Adipose tissue (tissue), 3 donors: ENCODE measurements around the gene PADI1. TPM values are rescaled to one million over a fixed set of nuclear protein-coding genes. Genes with fewer than 3 reads are reported as not detected.

ENCODE experiments used
- H3K27ac ChIP-seq: one replicate; pipeline ENCODE4 v1.5.1; 2013; ENCODE audit warnings: low read depth, low read length
- WGBS, 3 donors: extraction: QIAGEN DNeasy Blood & Tissue Kit; methylation state at CpG; one replicate each; pipeline ENCODE4 v1.1.7; 2013; 5-methylcytosine and 5-hydroxymethylcytosine counted together
- polyA plus RNA-seq, 3 donors: library from polyadenylated mRNA; stranded (reverse); fragments of 200-250 nt; gene quantifications; one replicate each; pipeline ENCODE4 v1.2.3, GENCODE V29; 2013
- donor health status: healthy with polysubstance abuse.
- donor health status: Bipolar disorder and iron deficiency.
- donor health status: healthy.

The PADI1 gene
- polyA plus RNA-seq, 3 donors = 0.03 to 0.21 TPM; not detected in 1

DNA sequence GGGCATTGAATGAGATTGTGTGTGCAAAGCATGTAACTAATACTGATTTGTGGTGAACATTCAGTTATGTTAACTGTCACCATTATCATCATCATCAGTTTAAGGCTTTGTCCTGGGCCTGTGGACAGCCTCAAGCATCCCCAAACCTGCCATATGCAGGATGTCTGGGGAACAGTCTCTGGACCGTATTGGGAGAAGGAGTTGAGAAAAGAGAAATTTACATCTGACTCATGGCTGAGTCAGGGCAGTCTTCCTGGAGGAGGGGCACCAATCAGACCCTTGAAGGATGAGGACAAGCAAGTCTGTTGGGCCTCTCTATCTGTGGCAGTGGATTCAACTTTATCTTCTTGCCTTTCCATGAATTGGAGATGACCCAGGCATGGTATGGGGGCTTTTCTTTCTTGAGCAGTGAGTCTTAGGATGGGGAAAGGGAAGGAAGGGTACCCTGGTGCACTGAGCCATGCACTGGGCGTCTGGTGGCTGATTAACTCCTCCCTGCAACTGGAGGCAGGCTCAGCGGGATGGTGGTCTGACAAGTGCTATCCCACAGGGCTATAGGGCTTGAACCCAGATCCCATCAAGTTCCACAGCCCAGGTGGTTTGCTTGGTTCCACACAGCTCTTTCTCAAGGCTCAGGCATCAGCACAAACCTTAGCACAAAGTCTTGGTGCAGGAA is 46.9 kb downstream of the PADI1 start:
- 51 to 74% (median 64%) methylated on average over 3 of the region's 3 CpGs for WGBS, 3 donors
- no peak overlapping the region for H3K27ac ChIP-seq

DNA sequence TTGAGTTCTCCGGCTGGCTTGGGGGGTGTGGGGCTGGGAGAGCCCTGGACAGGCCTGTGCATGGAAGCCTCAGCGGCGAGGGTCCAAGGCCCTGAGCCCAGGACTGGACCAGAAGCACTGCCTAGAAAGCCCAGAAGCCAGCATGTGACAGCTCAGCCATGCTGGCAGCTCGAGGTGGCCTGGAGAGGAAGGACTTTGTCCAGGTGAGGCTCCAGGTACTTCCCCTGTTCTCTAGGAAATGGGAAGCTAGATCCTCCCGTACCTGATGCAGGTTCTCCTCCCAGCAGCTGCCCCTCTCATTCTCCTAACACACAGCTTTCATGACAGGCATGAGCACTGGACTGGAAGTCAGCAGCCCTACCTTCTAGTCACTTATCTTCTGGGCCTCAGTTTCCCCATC is 50.4 kb downstream of the PADI1 start:
- WGBS, 3 donors = 53 to 79% (median 70%) methylated on average over 4 to 5 of the region's 5 CpGs
- no peak overlapping the region for H3K27ac ChIP-seq

DNA sequence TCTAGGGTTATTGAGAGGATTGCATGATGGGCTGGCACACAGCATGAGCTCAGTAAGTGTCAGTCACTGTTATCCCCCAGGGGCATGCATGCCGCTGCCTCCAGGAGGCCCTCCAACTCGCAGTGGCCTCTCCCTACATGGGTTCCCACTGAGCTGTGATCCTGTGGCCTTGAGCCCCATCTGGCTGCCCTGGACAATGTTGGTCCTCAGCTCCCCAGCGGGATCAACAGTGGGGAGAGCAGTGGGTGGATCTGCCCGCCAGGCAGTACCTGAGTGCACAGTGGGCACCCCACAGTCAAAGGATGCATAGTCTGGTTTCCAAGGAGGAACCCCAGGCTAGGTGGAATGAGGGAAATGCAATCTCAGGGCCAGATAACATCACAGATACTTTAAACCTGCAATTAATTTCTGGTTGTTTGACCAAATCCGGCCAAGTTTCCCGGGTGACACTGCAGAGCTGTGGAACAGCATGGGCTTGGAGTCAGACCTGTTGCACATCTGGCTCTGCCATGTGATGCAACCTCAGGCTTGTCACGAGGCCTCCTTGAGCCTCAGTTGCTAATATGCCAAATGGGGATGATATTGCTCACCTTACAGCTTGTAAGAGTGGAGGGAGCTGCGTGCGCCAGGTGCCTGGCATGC is 53.3 kb downstream of the PADI1 start:
- H3K27ac ChIP-seq = no peak overlapping the region
- WGBS, 3 donors = 66 to 74% (median 69%) methylated on average over 9 of the region's 9 CpGs

DNA sequence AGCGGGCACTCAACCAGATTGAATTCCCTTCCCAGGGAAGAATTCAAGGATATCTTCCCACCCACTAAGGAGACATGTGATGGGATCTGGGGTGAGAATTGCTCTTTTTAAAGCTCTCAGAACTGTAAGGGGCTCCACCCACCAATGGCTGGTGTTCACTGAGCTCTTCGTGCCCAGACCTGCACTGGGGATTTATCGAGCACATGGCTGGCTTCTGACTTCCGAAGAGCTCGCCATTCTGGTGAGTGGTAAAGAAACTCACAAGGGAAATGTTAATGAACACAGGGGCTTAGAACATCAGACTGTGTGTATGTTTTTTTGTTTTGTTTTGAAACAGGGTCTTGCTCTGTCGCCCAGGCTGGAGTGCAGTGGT is 53.8 kb downstream of the PADI1 start:
- 77 to 83% (median 81%) methylated on average over 6 of the region's 6 CpGs for WGBS, 3 donors
- H3K27ac ChIP-seq = no peak overlapping the region

DNA sequence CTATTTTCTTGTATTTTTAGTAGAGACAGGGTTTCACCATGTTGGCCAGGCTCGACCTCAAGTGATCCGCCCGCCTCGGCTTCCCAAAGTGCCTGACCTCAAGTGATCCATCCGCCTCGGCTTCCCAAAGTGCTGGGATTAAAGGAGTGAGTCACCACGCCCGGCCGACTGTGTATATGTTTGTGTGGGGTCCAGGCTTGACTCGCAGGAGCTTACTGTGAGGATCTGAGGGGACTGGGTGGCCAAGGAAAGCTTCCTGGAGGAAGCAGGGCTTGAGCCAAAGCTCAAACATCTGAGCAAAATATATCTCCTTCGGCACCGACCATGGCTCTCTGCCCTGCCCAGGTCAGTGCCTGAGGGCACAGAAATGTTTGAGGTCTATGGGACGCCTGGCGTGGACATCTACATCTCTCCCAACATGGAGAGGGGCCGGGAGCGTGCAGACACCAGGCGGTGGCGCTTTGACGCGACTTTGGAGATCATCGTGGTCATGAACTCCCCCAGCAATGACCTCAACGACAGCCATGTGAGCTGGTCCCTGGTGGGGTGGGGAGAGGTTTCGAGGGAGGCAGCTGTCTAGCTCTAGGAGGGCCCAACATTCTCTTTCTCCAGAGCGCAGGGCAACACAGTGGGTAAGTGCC is 54.4 kb downstream of the PADI1 start:
- WGBS, 3 donors = 72 to 82% (median 78%) methylated on average over 24 of the region's 24 CpGs
- H3K27ac ChIP-seq = no peak overlapping the region

DNA sequence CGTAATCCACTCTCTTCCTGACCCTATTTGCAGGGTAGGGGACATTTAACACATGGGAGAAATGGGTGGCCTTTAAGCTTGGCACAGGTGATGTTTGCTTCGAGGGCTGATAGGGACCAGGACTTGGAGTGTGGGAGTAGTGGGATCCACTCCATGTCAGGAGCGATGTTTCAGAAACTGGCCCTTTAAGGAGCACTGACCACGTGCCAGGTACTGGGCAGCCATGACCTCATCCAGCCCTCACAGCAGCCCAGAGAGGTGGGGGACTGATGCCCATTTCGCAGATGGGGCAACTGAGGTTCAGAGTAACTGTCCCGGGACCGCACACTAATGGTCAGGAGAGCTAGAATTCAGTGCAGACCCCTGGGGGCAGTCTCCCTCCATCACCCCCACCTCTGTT is 55.3 kb downstream of the PADI1 start:
- WGBS, 3 donors = 80 to 87% (median 86%) methylated on average over 7 of the region's 7 CpGs
- H3K27ac ChIP-seq = no peak overlapping the region

DNA sequence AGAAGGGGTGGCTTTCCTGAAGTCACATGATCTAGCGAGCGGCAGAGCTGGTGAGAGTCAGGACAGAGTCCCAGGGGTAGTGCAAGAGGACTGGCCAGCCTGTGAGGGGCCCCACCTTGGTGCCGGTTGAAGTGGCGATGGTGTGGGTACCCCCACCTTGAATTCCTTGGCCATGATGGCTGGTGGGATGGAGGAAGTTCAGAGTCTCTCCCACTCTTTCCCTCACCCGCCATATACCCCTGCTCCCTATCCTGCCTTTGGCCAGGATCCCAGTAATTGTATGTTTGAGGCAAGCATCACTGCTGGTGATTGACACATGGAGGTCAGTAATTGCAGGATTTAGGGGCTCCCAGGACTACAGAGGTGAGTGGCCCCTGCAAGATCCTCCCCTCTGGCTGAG is 55.8 kb downstream of the PADI1 start:
- WGBS, 3 donors = 80 to 84% (median 81%) methylated on average over 5 of the region's 5 CpGs
- H3K27ac ChIP-seq = no peak overlapping the region

DNA sequence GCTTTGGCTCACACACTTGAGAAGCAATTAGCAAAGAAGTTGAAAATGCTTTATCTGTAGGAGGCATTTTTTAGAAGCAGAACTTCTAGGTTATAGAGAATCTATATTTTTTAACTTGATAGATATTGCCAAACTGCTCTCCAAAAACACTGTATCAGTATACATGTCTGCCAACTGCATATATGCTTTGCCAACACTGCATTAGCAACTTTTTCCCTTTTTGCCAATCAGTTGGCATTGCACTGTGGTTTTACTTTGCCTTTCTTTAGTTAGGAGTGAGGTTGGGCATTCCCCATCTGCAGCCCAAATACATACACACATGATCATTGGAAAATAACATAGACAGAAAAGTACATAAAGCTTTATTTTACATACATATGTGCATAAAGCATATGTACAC is 59.0 kb downstream of the PADI1 start:
- H3K27ac ChIP-seq = no peak overlapping the region

DNA sequence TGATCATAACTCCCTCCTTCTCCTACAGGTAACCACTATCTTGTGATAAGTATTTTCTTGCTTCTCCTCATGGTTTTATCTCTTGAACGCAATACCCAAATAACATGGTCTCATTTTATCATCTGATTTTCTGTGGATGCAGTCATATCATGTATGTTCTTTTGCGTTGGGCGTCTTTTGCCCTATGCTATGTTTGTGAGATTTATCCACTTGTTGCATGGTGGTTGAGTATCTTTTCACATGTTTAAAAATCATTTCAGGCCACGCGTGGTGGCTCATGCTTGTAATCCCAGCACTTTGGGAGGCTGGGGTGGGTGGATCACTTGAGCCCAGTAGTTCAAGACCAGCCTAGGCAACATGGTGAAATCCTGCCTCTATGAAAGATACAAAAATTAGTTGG is 59.5 kb downstream of the PADI1 start:
- 87 to 95% (median 94%) methylated on average over 5 of the region's 5 CpGs for WGBS, 3 donors
- no peak overlapping the region for H3K27ac ChIP-seq

DNA sequence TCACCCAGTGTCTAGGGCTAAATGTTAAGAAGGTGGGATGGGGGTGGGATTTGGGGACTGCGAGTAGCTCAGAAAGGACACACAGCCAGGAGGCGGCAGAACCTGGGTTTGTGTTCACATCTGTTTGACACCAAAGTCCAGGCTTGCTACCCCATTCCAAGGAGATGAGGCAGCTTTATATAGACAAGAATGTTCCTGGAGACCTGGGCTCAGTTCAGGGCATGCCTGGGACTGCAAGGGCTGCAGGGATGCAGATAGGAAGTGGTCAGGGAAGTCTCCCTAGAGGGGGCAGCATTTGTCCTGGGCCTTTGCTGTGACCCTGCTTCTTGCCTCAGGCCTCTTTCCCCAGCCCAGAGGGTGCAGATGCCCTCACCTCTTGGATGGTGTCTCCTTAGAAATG is 60.2 kb downstream of the PADI1 start:
- 61 to 86% (median 81%) methylated on average over 2 of the region's 2 CpGs for WGBS, 3 donors
- H3K27ac ChIP-seq = no peak overlapping the region

DNA sequence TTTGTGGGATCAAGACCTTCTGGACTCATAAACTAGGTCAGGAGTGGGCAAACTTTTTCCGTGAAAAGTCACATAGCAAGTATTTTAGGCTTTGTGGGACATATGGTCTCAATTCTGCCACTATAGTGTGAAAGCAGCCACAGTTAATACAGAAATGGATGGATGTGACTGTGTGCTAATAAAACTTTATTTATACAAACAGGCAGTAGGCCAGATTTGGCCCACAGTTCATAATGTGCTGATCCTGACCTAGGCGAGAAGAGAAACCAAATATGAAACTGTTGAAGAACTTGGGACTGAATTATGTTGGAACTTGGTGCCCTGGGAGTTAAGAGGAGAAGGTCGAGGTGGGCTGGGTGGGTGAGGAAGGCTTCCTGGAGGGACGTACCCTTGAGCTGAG is 61.0 kb downstream of the PADI1 start:
- WGBS, 3 donors = 83 to 89% (median 83%) methylated on average over 4 of the region's 4 CpGs

DNA sequence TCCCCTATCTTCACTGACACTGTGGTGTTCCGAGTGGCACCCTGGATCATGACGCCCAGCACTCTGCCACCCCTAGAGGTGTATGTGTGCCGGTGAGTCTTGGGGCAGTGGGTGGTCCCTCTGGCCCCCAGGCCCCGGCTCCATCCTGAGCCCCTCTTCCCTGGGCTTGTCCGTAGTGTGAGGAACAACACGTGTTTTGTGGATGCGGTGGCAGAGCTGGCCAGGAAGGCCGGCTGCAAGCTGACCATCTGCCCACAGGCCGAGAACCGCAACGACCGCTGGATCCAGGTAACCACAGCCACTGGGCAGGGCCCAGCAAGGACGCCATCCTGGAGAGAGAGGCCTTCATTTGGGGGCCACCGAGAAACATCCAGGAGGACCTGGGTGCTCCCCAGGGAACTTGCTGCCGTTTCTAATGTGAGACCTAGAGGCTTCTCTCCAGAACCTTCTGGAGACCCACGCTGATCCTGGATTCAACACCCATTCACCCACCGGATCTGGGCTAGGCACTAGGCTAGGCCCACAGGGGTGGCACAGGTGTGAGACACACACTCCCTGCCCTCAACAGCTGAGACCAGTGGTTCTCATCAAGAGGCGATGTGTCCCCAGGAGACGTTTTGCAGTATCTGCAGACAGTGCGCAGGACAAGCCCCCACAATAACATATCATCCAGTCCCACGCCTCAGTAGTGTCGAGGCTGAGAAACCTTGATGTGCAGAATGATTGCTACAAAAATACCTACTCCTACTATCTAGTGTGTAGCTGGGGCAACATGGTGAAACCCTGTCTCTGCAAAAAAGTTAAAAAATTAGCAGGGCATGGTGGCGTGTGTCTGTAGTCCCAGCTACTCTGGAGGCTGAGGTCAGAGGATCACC is 66.2 kb downstream of the PADI1 start:
- 83 to 89% (median 87%) methylated on average over 23 of the region's 23 CpGs for WGBS, 3 donors
- H3K27ac ChIP-seq = no peak overlapping the region

More for the DNA sequence above, 61.0 kb downstream of the PADI1 start:
- no peak overlapping the region for H3K27ac ChIP-seq

DNA sequence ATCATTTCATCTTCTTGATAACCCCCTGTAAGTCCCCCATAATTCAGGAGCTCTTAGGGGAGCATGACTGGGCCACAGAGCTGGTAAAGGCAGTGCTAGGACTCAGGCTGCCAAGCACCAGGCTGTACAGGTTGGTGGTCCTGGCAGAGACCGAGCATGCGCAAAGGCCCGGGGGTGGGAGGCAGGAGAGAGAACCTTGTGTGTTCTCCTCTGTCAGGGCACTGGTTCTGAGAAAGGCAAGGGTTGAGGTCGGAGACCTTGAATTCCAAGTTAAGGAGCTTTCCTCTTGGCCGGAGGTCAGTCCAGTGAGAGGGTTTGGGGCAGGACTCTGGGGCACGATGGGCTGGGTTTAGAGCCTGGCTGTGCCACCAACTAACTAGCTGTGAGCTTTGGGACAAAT is 67.1 kb downstream of the PADI1 start:
- no peak overlapping the region for H3K27ac ChIP-seq
- WGBS, 3 donors = 81 to 90% (median 90%) methylated on average over 6 of the region's 6 CpGs

DNA sequence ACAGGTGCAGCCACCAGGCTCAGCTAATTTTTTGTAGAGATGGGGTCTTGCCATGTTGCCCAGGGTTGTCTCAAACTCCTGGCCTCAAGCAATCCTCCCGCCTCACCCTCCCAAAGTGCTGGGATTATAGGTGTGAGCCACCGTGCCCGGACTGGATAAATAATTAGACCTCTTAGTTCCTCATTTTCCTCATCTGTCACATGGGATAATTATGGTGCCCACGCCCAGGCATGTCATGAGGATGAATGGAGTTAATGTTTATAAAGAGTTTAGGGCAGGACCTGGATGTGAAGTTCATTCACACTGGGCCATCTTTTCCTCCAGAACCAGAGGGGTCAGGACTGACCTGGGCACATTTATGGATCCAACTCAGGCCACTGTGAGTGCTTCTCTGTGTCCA is 67.7 kb downstream of the PADI1 start:
- WGBS, 3 donors = 45 to 70% (median 64%) methylated on average over 4 of the region's 4 CpGs
- no peak overlapping the region for H3K27ac ChIP-seq

DNA sequence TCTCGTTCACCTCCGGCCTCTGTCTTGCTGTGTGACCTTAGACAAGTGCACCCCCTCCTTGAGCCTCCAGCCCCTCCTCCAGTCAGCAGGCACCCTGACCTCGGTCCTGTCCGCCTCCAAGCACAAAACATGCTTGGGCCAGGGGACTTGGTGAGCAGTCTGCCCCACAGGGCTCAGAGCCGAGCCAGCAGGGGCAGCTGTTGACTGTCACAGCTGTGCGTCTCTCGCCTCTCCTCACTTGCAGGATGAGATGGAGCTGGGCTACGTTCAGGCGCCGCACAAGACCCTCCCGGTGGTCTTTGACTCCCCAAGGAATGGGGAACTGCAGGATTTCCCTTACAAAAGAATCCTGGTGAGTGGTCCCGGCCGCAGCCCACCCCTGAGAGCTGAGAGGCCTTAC is 68.2 kb downstream of the PADI1 start:
- H3K27ac ChIP-seq = no peak overlapping the region
- 71 to 76% (median 71%) methylated on average over 13 of the region's 13 CpGs for WGBS, 3 donors

DNA sequence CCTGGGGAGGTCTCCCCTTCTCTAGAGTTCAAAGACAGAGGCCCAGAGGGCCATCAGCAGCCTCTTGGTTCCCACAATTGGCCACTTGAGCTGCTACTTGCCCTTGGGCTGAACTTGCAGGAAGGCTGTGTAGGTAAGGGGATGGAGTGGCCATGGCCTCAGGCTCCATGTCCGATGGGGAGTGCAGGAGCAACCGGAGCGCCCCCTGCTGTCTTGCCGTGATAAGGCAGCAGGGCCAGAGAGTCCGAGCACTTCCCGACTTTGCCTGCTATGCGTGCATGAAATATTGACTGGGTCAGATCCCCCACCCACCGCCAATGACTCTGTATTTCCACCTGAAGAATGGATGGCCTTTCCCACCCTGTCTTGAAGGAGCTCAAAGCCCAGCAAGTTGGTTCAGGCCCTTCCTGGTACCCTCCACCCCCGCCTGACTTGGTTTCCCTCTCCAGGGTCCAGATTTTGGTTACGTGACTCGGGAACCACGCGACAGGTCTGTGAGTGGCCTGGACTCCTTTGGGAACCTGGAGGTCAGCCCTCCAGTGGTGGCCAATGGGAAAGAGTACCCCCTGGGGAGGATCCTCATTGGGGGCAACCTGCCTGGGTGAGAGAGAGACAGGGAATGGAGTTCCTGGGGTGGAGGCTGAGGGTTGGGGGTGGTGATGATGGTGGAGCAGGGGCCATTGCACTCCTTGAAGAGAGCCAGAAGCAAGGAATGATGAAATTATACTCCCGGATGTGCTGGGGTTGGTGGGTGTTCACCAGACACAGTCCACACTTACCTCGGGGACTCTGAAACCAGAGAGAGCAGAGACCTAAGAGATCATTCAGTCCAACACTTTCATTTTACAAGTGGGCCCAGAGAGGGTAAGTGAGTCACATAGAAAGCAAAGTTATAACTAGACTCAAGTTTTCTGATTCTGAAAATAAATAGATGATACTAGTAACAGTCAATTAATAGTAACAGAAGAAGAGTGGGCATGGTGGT is 69.5 kb downstream of the PADI1 start:
- WGBS, 3 donors = 40 to 53% (median 44%) methylated on average over 15 of the region's 15 CpGs
- H3K27ac ChIP-seq = no peak overlapping the region

DNA sequence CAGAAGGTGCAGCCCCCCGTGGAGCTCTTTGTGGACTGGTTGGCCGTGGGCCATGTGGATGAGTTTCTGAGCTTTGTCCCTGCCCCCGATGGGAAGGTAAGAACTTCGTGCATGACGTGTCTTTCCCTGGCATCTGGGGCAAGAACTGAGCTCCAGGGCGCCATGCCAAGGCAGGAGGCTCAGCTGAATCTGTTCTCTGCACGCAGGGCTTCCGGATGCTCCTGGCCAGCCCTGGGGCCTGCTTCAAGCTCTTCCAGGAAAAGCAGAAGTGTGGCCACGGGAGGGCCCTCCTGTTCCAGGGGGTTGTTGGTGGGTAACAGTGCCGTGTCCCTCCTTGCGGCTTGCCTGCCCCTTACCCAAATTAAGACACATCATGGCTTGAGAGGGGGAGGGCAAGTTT is 71.6 kb downstream of the PADI1 start:
- no peak overlapping the region for H3K27ac ChIP-seq
- 26 to 63% (median 36%) methylated on average over 11 of the region's 11 CpGs for WGBS, 3 donors
